Testis (tissue), 3 donors: ENCODE results near the gene MTAP. TPM values are rescaled to one million over a fixed set of nuclear protein-coding genes. Genes with fewer than 3 reads are reported as not detected.

ENCODE experiments used
- DNase-seq: peaks from one replicate; pipeline ENCODE4 v3.0.0-alpha.2; 2019
- H3K27ac ChIP-seq, 2 donors: fragments of 200-600 bp; sonication (generic); one replicate each; pipeline ENCODE4 v1.5.1; 2019
- H3K27me3 ChIP-seq: fragments of 200-600 bp; sonication (generic); one replicate; pipeline ENCODE4 v1.5.1; 2019
- H3K36me3 ChIP-seq: fragments of 200-600 bp; sonication (generic); one replicate; pipeline ENCODE4 v1.5.1; 2017; ENCODE audit warnings: low read depth; ENCODE audit errors: missing control alignments
- H3K4me1 ChIP-seq: fragments of 200-600 bp; sonication (generic); one replicate; pipeline ENCODE4 v1.5.1; 2019
- H3K4me3 ChIP-seq, 2 donors: fragments of 200-600 bp; sonication (generic); one replicate each; pipeline ENCODE4 v1.5.1; 2017 to 2019
- H3K9me3 ChIP-seq: fragments of 200-600 bp; sonication (generic); one replicate; pipeline ENCODE4 v1.5.1; 2017
- CTCF ChIP-seq, 3 experiments: fragments of 450-650 bp in 2 of 3; fragments of 200-600 bp in 1 of 3; sonication (generic) in 1 of 3; IDR thresholded peaks; one replicate each; pipeline ENCODE4 v1.5.1; 2016 to 2019; ENCODE audit warnings: antibody characterized with exemption in 3 of 3, mild to moderate bottlenecking in 2 of 3, moderate library complexity in 1 of 3
- POLR2A ChIP-seq: fragments of 450-650 bp; IDR thresholded peaks from one replicate; pipeline ENCODE4 v1.6.1; 2017; ENCODE audit warnings: antibody characterized with exemption, mild to moderate bottlenecking, moderate library complexity
- whole genome bisulfite sequencing, 2 donors: methylation state at CpG; one replicate each; pipeline ENCODE4 v1.1.5; 2018; 5-methylcytosine and 5-hydroxymethylcytosine counted together
- intact Hi-C: fragments of 100-400 bp; cut with DNase I; formaldehyde crosslinking; loops from one replicate; pipeline ENCODE4 v1.15.1; 2023; ENCODE audit warnings: low total_unique reads
- polyA plus RNA-seq: library from polyadenylated mRNA; stranded (reverse); fragments of 350-450 nt; fragmentation: Illumina TruSeq; extraction: RNeasy Lipid Tissue Mini Kit (QIAGEN cat#74804); gene quantifications from one replicate; pipeline ENCODE4 v1.2.3, GENCODE V29; 2014; ENCODE audit warnings: low read depth, low replicate concordance; ENCODE audit not compliant: insufficient read depth
- total RNA-seq, 2 donors: library from RNA; depleted of rRNA; stranded (reverse); fragments of >200 nt; gene quantifications; one replicate each; pipeline ENCODE4 v1.2.3, GENCODE V29; 2016

The MTAP gene
- total and polyA plus RNA-seq, 3 donors from 2014 or later = 18.2 to 21.2 (median 19.3) TPM

GRCh38 chr9:21969951-21970799, 167.7 kb downstream of the MTAP start:
- Histone ChIP-seq H3K4me1 (peaks cover 10% of the 10 kb centered on the region), H3K9me3 (no peaks in the 10 kb centered on the region), H3K36me3 (no peaks in the 10 kb centered on the region), H3K27ac (no peak overlapping the region), H3K27me3 (no peaks in the 10 kb centered on the region), H3K4me3 (no peak overlapping the region)
- DNase-seq = no peak
- intact Hi-C loops = no loop called here
- no peak for TF ChIP-seq POLR2A
- no peak for TF ChIP-seq CTCF (IDR thresholded peaks at IDR 0.05)
- 9 to 22% methylated on average over 21 to 24 of the region's 24 CpGs for WGBS, 2 donors

- TF ChIP-seq CTCF (IDR thresholded peaks at IDR 0.05) (no peak), POLR2A (no peak)
- Histone ChIP-seq H3K4me1 (peaks cover 13% of the 10 kb centered on the region), H3K27me3 (peaks cover 4% of the 10 kb centered on the region), H3K4me3 (no peak overlapping the region), H3K27ac (no peak overlapping the region), H3K9me3 (no peaks in the 10 kb centered on the region), H3K36me3 (no peaks in the 10 kb centered on the region)
- intact Hi-C loops = no loop called here
- WGBS, 2 donors = 10 to 11% methylated on average over 9 to 44 of the region's 45 CpGs
- DNase-seq = no peak
These were observed 168.6 kb downstream of the MTAP start for GRCh38 chr9:21970800-21971640.

- DNase-seq = no peak
- no peaks in the 10 kb centered on the region for H3K36me3 ChIP-seq
- peaks cover 10% of the 10 kb centered on the region for H3K27me3 ChIP-seq
- no peaks in the 10 kb centered on the region for H3K9me3 ChIP-seq
- H3K27ac ChIP-seq = no peak overlapping the region
- peaks cover 13% of the 10 kb centered on the region for H3K4me1 ChIP-seq
- no peak overlapping the region for H3K4me3 ChIP-seq
- no peak for TF ChIP-seq POLR2A
- no peak for TF ChIP-seq CTCF (IDR thresholded peaks at IDR 0.05)
- intact Hi-C loops = no loop called here
These were observed 169.9 kb downstream of the MTAP start for GRCh38 chr9:21972361-21972760.

GRCh38 chr9:21974343-21974721, 171.9 kb downstream of the MTAP start:
- no peak for TF ChIP-seq CTCF (IDR thresholded peaks at IDR 0.05)
- no peak for TF ChIP-seq POLR2A
- Histone ChIP-seq H3K4me1 (peaks cover 13% of the 10 kb centered on the region), H3K9me3 (no peaks in the 10 kb centered on the region), H3K4me3 (peak overlapping the region; percentile 37 to 51), H3K27me3 (peaks cover 10% of the 10 kb centered on the region), H3K27ac (no peak overlapping the region), H3K36me3 (no peaks in the 10 kb centered on the region)
- 2 to 8% methylated on average over 21 of the region's 21 CpGs for WGBS, 2 donors
- no peak for DNase-seq
- intact Hi-C loops = no loop called here
